HS-5 (cell line): Measurements from ENCODE around the gene NARF.
A peak's percentile ranks its signal among the peaks of the same experiment; 100 is the strongest.
"Not testable (repeated sequence)": the region's sequence is repeated elsewhere in the genome, so short reads cannot be mapped to it uniquely, and the experiment has no call there.

ENCODE experiments used
- DNase-seq: peaks from one replicate; pipeline ENCODE4 v3.0.0-alpha.2; 2012; ENCODE audit warnings: low read depth

Gene NARF

GRCh38 chr17:82458179-82458884 lies at the start of gene NARF:
Gene NARF, plus strand, starts transcription at chr17:82458741. Its CDS starts 63 bp downstream, at chr17:82458804.
- DNase-seq: peak; percentile 83

- DNase-seq: no peak
Measured at GRCh38 chr17:82408938-82409318, 49.6 kb upstream of the NARF start.

GRCh38 chr17:82410014-82410716 lies 48.4 kb upstream of the NARF start:
- no peak for DNase-seq

- DNase-seq: no peak
Measured at GRCh38 chr17:82411396-82412053, 47.0 kb upstream of the NARF start.

GRCh38 chr17:82412081-82412480 lies 46.5 kb upstream of the NARF start:
- not testable (repeated sequence) for DNase-seq

GRCh38 chr17:82412535-82413520 lies 45.7 kb upstream of the NARF start:
- DNase-seq: no peak

GRCh38 chr17:82414548-82415281 lies 43.8 kb upstream of the NARF start:
- DNase-seq: no peak

GRCh38 chr17:82415336-82415735 lies 43.2 kb upstream of the NARF start:
- no peak for DNase-seq

- no peak for DNase-seq
Measured at GRCh38 chr17:82415786-82416185, 42.8 kb upstream of the NARF start.

- DNase-seq: no peak
Measured at GRCh38 chr17:82416264-82416663, 42.3 kb upstream of the NARF start.

GRCh38 chr17:82416771-82417170 lies 41.8 kb upstream of the NARF start:
- no peak for DNase-seq

GRCh38 chr17:82418001-82418986 lies 40.2 kb upstream of the NARF start, which contains the start of the genes HEXD and OGFOD3:
Gene HEXD, plus strand, starts transcription at chr17:82418347. Its CDS starts 1,453 bp downstream, at chr17:82419800.
Gene OGFOD3, minus strand, starts transcription at chr17:82418586. Its CDS starts 101 bp downstream, at chr17:82418485.
- peak; percentile 42 for DNase-seq

- DNase-seq: no peak
Measured at GRCh38 chr17:82419540-82419939, 39.0 kb upstream of the NARF start.

- no peak for DNase-seq
Measured at GRCh38 chr17:82424001-82424862, 34.3 kb upstream of the NARF start.

GRCh38 chr17:82424863-82425159 lies 33.7 kb upstream of the NARF start:
- no peak for DNase-seq

- DNase-seq: no peak
Measured at GRCh38 chr17:82428546-82428945, 30.0 kb upstream of the NARF start.

GRCh38 chr17:82429824-82430223 lies 28.7 kb upstream of the NARF start:
- no peak for DNase-seq

- DNase-seq: no peak
Measured at GRCh38 chr17:82432017-82432416, 26.5 kb upstream of the NARF start.
